Astrocyte (in vitro differentiated cells and primary cell): ENCODE measurements around the gene CCT6A. TPM values are rescaled to one million over a fixed set of nuclear protein-coding genes. Genes with fewer than 3 reads are reported as not detected.
"Not testable (repeated sequence)": the region's sequence is repeated elsewhere in the genome, so short reads cannot be mapped to it uniquely, and the experiment has no call there.

Experiments
- DNase-seq: peaks from one replicate; pipeline ENCODE4 v3.0.0-alpha.2; 2010; ENCODE audit warnings: low read depth
- FAIRE-seq: peaks from 2 replicates; lab custom pipeline; 2011; peaks lifted over from hg19 to GRCh38; lab: Jason Lieb, UNC
- H2AFZ ChIP-seq: 2 replicates; pipeline ENCODE4 v1.6.0; 2012; ENCODE audit warnings: low read depth, low read length, inconsistent platforms
- H3K27ac ChIP-seq: 2 replicates; pipeline ENCODE4 v1.5.1; 2011; ENCODE audit warnings: low read depth, low read length, inconsistent platforms
- H3K27me3 ChIP-seq: 2 replicates; pipeline ENCODE4 v1.6.0; 2011; ENCODE audit warnings: low read length, inconsistent platforms; ENCODE audit not compliant: insufficient read depth
- H3K36me3 ChIP-seq: 2 replicates; pipeline ENCODE4 v1.5.1; 2011; ENCODE audit warnings: low read length, inconsistent platforms; ENCODE audit not compliant: insufficient read depth
- H3K4me1 ChIP-seq: 2 replicates; pipeline ENCODE4 v1.5.1; 2011; ENCODE audit warnings: low read length, inconsistent platforms; ENCODE audit not compliant: insufficient read depth
- H3K4me2 ChIP-seq: 2 replicates; pipeline ENCODE4 v1.6.0; 2012; ENCODE audit warnings: low read length, inconsistent platforms
- H3K4me3 ChIP-seq: 2 replicates; pipeline ENCODE4 v1.5.1; 2011; ENCODE audit warnings: low read depth, mild to moderate bottlenecking, low read length, inconsistent platforms; ENCODE audit not compliant: insufficient read depth
- H3K79me2 ChIP-seq: 2 replicates; pipeline ENCODE4 v1.6.0; 2012; ENCODE audit warnings: mild to moderate bottlenecking, low read length, inconsistent platforms; ENCODE audit not compliant: insufficient read depth
- H3K9ac ChIP-seq: 2 replicates; pipeline ENCODE4 v1.6.0; 2012; ENCODE audit warnings: mild to moderate bottlenecking, low read length, inconsistent platforms
- H3K9me3 ChIP-seq: 2 replicates; pipeline ENCODE4 v1.5.1; 2012; ENCODE audit warnings: low read depth, mild to moderate bottlenecking, low read length, inconsistent platforms; ENCODE audit not compliant: insufficient read depth
- H4K20me1 ChIP-seq: 2 replicates; pipeline ENCODE4 v1.6.0; 2012; ENCODE audit warnings: low read length, inconsistent platforms; ENCODE audit not compliant: insufficient read depth
- H3K27ac Mint-ChIP-seq: one replicate; pipeline ENCODE4 v1.8.0; 2021; ENCODE audit warnings: mild to moderate bottlenecking, mixed read lengths; ENCODE audit not compliant: unreplicated experiment
- H3K27me3 Mint-ChIP-seq: one replicate; pipeline ENCODE4 v1.8.0; 2021; ENCODE audit warnings: low read depth, mixed read lengths; ENCODE audit not compliant: unreplicated experiment
- H3K36me3 Mint-ChIP-seq: one replicate; pipeline ENCODE4 v1.8.0; 2021; ENCODE audit warnings: low read depth, mixed read lengths; ENCODE audit not compliant: unreplicated experiment
- H3K4me1 Mint-ChIP-seq: one replicate; pipeline ENCODE4 v1.8.0; 2021; ENCODE audit warnings: low read depth, mixed read lengths; ENCODE audit not compliant: unreplicated experiment
- H3K4me3 Mint-ChIP-seq: one replicate; pipeline ENCODE4 v1.8.0; 2021; ENCODE audit warnings: mild to moderate bottlenecking, moderate library complexity, mixed read lengths; ENCODE audit not compliant: unreplicated experiment
- H3K9me3 Mint-ChIP-seq: one replicate; pipeline ENCODE4 v1.8.0; 2021; ENCODE audit warnings: mild to moderate bottlenecking, mixed read lengths; ENCODE audit not compliant: unreplicated experiment
- CTCF ChIP-seq: IDR thresholded peaks from 2 replicates; pipeline ENCODE4 v1.5.1; 2011; ENCODE audit warnings: low read depth, mild to moderate bottlenecking, inconsistent platforms, low read length, moderate library complexity; ENCODE audit not compliant: insufficient read depth
- EZH2 ChIP-seq: IDR thresholded peaks from 2 replicates; pipeline ENCODE4 v1.6.1; 2012; ENCODE audit warnings: mild to moderate bottlenecking, low read length, inconsistent platforms; ENCODE audit not compliant: insufficient read depth
- total RNA-seq: library from RNA; stranded (reverse); gene quantifications from 2 replicates; pipeline ENCODE4 v1.2.1, GENCODE V29; 2021

Gene CCT6A
- total RNA-seq, 1 donor from 2014 or later: 180 TPM

GRCh38 chr7:56028942-56029630 is 22.5 kb upstream of the CCT6A start:
- Histone ChIP-seq H3K79me2 (peaks cover 4% of the 10 kb centered on the region), H3K9ac (peak overlapping the region; percentile 16), H3K27ac (no peak overlapping the region), H3K4me1 (peaks cover 5% of the 10 kb centered on the region), H2AFZ (no peak overlapping the region), H3K27me3 (no peaks in the 10 kb centered on the region), H4K20me1 (no peaks in the 10 kb centered on the region), H3K9me3 (no peaks in the 10 kb centered on the region), H3K4me2 (no peak overlapping the region), H3K4me3 (no peak overlapping the region), H3K36me3 (no peaks in the 10 kb centered on the region)
- H3K36me3 Mint-ChIP-seq: peaks cover 16% of the 10 kb centered on the region
- H3K27me3 Mint-ChIP-seq: no peaks in the 10 kb centered on the region
- H3K27ac Mint-ChIP-seq: peak overlapping the region; percentile 55
- DNase-seq (peak; percentile 68), FAIRE-seq (no peak)
- TF ChIP-seq CTCF (no peak), EZH2 (no peak)
- H3K4me3 Mint-ChIP-seq: no peak overlapping the region
- H3K9me3 Mint-ChIP-seq: no peaks in the 10 kb centered on the region
- H3K4me1 Mint-ChIP-seq: peaks cover 16% of the 10 kb centered on the region

GRCh38 chr7:56030340-56030739 is 21.2 kb upstream of the CCT6A start:
- H3K4me3 Mint-ChIP-seq: no peak overlapping the region
- Histone ChIP-seq H3K36me3 (no peaks in the 10 kb centered on the region), H3K9me3 (no peaks in the 10 kb centered on the region), H3K9ac (no peak overlapping the region), H3K79me2 (peaks cover 4% of the 10 kb centered on the region), H2AFZ (no peak overlapping the region), H3K4me2 (no peak overlapping the region), H3K4me3 (no peak overlapping the region), H3K4me1 (peaks cover 5% of the 10 kb centered on the region), H3K27me3 (no peaks in the 10 kb centered on the region), H4K20me1 (no peaks in the 10 kb centered on the region), H3K27ac (no peak overlapping the region)
- peaks cover 16% of the 10 kb centered on the region for H3K4me1 Mint-ChIP-seq
- peaks cover 13% of the 10 kb centered on the region for H3K36me3 Mint-ChIP-seq
- no peak for FAIRE-seq
- H3K27me3 Mint-ChIP-seq: no peaks in the 10 kb centered on the region
- DNase-seq: no peak
- no peaks in the 10 kb centered on the region for H3K9me3 Mint-ChIP-seq
- H3K27ac Mint-ChIP-seq: no peak overlapping the region
- TF ChIP-seq EZH2 (no peak), CTCF (no peak)

- Mint-ChIP-seq H3K36me3 (peaks cover 10% of the 10 kb centered on the region), H3K4me3 (peak overlapping the region; percentile 96), H3K4me1 (peaks cover 15% of the 10 kb centered on the region)
- not testable (repeated sequence) for H3K9me3 ChIP-seq, H3K27me3 Mint-ChIP-seq, H2AFZ ChIP-seq, FAIRE-seq, H3K79me2 ChIP-seq, H3K36me3 ChIP-seq, DNase-seq, H3K27ac Mint-ChIP-seq, H3K4me2 ChIP-seq, H3K27ac ChIP-seq, H3K9ac ChIP-seq, H3K4me1 ChIP-seq, H3K4me3 ChIP-seq, H4K20me1 ChIP-seq, H3K9me3 Mint-ChIP-seq, H3K27me3 ChIP-seq
These were observed 20.0 kb upstream of the CCT6A start for GRCh38 chr7:56031556-56031955.

DNA sequence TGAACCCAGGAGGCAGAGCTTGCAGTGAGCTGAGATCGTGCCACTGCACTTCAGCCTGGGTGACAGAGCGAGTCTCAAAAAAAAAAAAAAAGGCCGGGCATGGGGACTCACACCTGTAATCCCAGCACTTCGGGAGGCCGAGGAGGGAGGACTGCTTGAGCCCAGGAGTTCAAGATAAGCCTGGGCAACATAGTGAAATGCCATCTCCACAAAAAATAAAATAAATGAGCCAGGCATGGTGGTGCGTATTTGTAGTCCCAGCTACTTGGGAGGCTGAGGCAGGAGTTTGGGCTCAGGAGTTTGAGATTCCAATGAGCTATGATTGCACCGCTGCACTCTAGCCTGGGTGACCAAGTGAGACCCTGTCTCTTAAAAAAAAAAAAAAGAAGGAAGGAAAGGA is 19.0 kb upstream of the CCT6A start:
- H3K4me2 ChIP-seq, H3K79me2 ChIP-seq, FAIRE-seq, H3K9me3 Mint-ChIP-seq, DNase-seq, H3K27me3 Mint-ChIP-seq, H3K4me1 ChIP-seq, H2AFZ ChIP-seq, H3K27ac ChIP-seq, H3K27ac Mint-ChIP-seq, H3K9ac ChIP-seq, H4K20me1 ChIP-seq, H3K9me3 ChIP-seq, H3K27me3 ChIP-seq, H3K36me3 ChIP-seq, H3K36me3 Mint-ChIP-seq, H3K4me3 ChIP-seq: not testable (repeated sequence)
- peaks cover 14% of the 10 kb centered on the region for H3K4me1 Mint-ChIP-seq
- H3K4me3 Mint-ChIP-seq: peak overlapping the region; percentile 96
